ENCODE data around the gene NCBP2L. TPM values are rescaled to one million over a fixed set of nuclear protein-coding genes. Genes with fewer than 3 reads are reported as not detected.

NCBP2L gene
- total and polyA plus RNA-seq, 9 of the 15 experiments (the other 6 are each of a cell fraction or from before 2014, with no cell fraction given) = not detected

DNA sequence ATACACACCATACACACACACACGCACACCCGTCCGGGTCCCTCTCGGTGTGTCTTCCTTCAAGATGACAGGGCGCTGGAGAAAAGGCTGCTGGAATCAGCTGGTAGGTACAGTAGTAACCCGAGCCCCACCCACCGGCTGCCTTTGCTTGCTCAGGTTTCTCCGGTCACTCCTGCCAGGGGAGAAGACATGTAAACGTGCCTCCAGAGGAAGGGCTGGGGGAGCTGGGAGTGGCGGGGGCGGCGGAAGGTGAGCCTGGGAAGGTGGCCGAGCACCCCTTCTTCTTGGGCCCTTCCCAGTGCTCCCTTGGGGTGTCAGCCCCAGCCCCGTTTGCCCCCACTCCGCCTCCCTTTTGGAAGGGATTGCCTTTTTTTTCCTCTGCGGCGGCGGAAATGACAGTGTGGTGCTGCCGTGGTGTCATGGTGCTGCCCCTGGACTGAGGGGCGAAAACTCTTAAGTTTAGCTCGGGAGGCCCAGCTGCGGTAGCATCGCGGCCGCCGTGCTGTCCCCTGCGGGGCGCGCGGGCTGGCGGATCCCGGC lies 48.2 kb downstream of the NCBP2L start, which contains the start of gene MID2 (continued):
- TF ChIP-seq, protein P1, sequence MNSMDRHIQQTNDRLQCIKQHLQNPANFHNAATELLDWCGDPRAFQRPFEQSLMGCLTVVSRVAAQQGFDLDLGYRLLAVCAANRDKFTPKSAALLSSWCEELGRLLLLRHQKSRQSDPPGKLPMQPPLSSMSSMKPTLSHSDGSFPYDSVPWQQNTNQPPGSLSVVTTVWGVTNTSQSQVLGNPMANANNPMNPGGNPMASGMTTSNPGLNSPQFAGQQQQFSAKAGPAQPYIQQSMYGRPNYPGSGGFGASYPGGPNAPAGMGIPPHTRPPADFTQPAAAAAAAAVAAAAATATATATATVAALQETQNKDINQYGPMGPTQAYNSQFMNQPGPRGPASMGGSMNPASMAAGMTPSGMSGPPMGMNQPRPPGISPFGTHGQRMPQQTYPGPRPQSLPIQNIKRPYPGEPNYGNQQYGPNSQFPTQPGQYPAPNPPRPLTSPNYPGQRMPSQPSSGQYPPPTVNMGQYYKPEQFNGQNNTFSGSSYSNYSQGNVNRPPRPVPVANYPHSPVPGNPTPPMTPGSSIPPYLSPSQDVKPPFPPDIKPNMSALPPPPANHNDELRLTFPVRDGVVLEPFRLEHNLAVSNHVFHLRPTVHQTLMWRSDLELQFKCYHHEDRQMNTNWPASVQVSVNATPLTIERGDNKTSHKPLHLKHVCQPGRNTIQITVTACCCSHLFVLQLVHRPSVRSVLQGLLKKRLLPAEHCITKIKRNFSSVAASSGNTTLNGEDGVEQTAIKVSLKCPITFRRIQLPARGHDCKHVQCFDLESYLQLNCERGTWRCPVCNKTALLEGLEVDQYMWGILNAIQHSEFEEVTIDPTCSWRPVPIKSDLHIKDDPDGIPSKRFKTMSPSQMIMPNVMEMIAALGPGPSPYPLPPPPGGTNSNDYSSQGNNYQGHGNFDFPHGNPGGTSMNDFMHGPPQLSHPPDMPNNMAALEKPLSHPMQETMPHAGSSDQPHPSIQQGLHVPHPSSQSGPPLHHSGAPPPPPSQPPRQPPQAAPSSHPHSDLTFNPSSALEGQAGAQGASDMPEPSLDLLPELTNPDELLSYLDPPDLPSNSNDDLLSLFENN (IDR thresholded peaks at IDR 0.05; ENCODE audit: low read depth in 2 of 2, low read length in 2 of 2) = no peak

DNA sequence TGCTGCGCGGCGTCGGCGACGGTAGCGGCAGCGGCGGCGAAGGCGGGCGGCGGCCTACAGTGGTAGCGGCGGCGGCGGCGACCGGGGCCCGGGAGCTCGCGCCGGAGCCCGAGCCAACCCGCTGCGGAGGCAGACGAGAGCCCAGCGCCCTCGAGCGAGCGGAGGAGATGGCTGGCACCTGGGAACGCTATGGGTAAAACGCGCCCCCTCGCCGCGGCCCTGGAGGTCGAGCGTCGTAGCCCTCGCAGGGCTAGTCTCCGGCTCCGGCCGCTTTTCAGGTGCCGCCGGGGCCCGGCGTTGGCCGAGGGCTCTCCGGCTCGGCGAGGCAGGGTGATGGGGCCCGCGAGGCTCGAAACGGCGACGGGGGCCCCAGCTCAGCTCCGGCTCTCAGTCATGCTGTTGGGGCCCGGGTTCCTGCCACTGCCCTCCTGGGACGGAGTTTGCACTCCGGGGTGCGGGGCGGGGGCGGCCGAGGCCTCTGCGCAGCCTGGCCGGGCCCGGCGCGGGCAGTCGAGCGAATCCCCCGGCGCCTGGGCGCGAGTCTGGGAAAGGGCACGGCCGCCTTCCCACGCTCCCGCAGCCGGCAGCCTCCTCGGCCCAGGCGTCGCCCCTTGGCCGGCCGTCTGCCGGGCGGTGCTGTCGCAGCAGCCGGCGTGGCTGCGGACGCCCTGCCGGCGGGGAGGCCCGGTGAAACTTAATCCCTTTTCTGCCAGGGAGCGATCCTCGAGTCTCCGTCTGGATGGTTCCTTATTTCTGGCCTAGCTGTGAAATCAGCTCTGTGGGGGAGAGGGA lies 48.9 kb downstream of the NCBP2L start:
- H3K9ac ChIP-seq (ENCODE audit: insufficient read depth in 1 of 2, low read depth in 2 of 2, low read length in 2 of 2) = no peak overlapping the region
- no peaks in the 10 kb centered on the region for H3K9me1 ChIP-seq (ENCODE audit: control insufficient read depth, insufficient read depth, low read length)
- H3K4me1 ChIP-seq (replicated peaks in 1 of 2; ENCODE audit: control insufficient read depth in 2 of 2, insufficient read depth in 2 of 2, low read length in 2 of 2) = peaks cover 0 to 12% of the 10 kb centered on the region in 2 experiments; a peak in 2 of 5 replicates
- ChIA-PET CTCF (ENCODE audit: low intra/inter-chr PET ratio) (no interaction called here), POLR2A (no interaction called here)
- no peak overlapping the region for H3K4me2 ChIP-seq (ENCODE audit: insufficient read depth, low read length)
- DNase-seq (ENCODE audit: extremely low read depth in 1 of 4, low spot score in 3 of 4) = peak in 1 of 4 experiments; percentile 1
- no peak for TF ChIP-seq TRIM28 (IDR thresholded peaks at IDR 0.05)
- TF ChIP-seq CREB1 (IDR thresholded peaks at IDR 0.05) = no peak
- no peak for TF ChIP-seq CREB1 (CRISPR knock-in tag; IDR thresholded peaks at IDR 0.05)
- no peak for TF ChIP-seq ZKSCAN1 (IDR thresholded peaks at IDR 0.05; ENCODE audit: low read depth, low read length)
- no peak for TF ChIP-seq TFAM (CRISPR knock-in tag; conservative IDR thresholded peaks at IDR 0.05)
- TF ChIP-seq MEF2A (IDR thresholded peaks at IDR 0.05; ENCODE audit: control insufficient read depth, low read depth, low read length) = no peak
- no peak for TF ChIP-seq RBM15 (IDR thresholded peaks at IDR 0.05; ENCODE audit: insufficient read depth, low read length)
- no peak for TF ChIP-seq MTA2 (IDR thresholded peaks at IDR 0.05; ENCODE audit: low read depth)
- no peak for TF ChIP-seq PML (IDR thresholded peaks at IDR 0.05; ENCODE audit: low read length)
- TF ChIP-seq TCFL5 (CRISPR knock-in tag; conservative IDR thresholded peaks at IDR 0.05) = no peak
- no peak for TF ChIP-seq ZFX (CRISPR knock-in tag; IDR thresholded peaks at IDR 0.05)
- TF ChIP-seq SP2 (IDR thresholded peaks at IDR 0.05; ENCODE audit: extremely low read depth, low read depth, low read length, poor library complexity, severe bottlenecking) = no peak
- no peak; the same call in 2 of the 3 replicates for ATAC-seq
- WGBS (ENCODE audit: insufficient coverage, low coverage, missing lambda C conversion rate) = 27% methylated on average over 6 of the region's 100 CpGs
- peaks cover 2 to 24% of the 10 kb centered on the region in 2 experiments; a peak in 2 of 5 replicates for H3K27me3 ChIP-seq (ENCODE audit: control insufficient read depth in 2 of 2, insufficient read depth in 2 of 2, low read length in 2 of 2)
- intact Hi-C loops (cut with micrococcal nuclease) = no loop called here
- no peaks in the 10 kb centered on the region for H4K20me1 ChIP-seq (replicated peaks; ENCODE audit: control insufficient read depth, insufficient read depth, low read length)
- H3K27ac ChIP-seq (ENCODE audit: extremely low read depth, low read depth, low read length) = no peak overlapping the region
- FAIRE-seq = no peak
- H3K4me3 ChIP-seq = no peak overlapping the region
- no peaks in the 10 kb centered on the region for H3K79me2 ChIP-seq (ENCODE audit: control insufficient read depth, insufficient read depth, low read length)
- H3K36me3 ChIP-seq (ENCODE audit: control insufficient read depth, insufficient read depth, low read length) = no peaks in the 10 kb centered on the region
- BruUV-seq (replicated peaks) = no TSS peak
- no peak overlapping the region for H2AFZ ChIP-seq (ENCODE audit: low read depth, low read length)
- no peaks in the 10 kb centered on the region for H3K9me3 ChIP-seq (replicated peaks; ENCODE audit: control insufficient read depth, insufficient read depth, low read depth, low read length)
- in situ Hi-C loops (cut with MboI) = no loop called here
